LNCaP clone FGC (cell line): ENCODE results near the gene SLC45A2.

ENCODE experiments used
- DNase-seq: peaks from one replicate; pipeline ENCODE4 v3.0.0-alpha.2; 2011; ENCODE audit warnings: low read depth
- H3K4me3 ChIP-seq: 2 replicates; pipeline ENCODE4 v1.5.1; 2011; ENCODE audit warnings: mild to moderate bottlenecking, low read depth, low read length, control low read depth
- TF ChIP-seq, protein P1 (sequence below): IDR thresholded peaks from 2 replicates; pipeline ENCODE4 v1.5.1; 2012; ENCODE audit warnings: mild to moderate bottlenecking; ENCODE audit not compliant: control insufficient read depth, insufficient read depth; ENCODE audit errors: extremely low read depth

The SLC45A2 gene

GRCh38 chr5:33944543-33945132, 39.9 kb downstream of the SLC45A2 start:
- TF ChIP-seq, protein P1, sequence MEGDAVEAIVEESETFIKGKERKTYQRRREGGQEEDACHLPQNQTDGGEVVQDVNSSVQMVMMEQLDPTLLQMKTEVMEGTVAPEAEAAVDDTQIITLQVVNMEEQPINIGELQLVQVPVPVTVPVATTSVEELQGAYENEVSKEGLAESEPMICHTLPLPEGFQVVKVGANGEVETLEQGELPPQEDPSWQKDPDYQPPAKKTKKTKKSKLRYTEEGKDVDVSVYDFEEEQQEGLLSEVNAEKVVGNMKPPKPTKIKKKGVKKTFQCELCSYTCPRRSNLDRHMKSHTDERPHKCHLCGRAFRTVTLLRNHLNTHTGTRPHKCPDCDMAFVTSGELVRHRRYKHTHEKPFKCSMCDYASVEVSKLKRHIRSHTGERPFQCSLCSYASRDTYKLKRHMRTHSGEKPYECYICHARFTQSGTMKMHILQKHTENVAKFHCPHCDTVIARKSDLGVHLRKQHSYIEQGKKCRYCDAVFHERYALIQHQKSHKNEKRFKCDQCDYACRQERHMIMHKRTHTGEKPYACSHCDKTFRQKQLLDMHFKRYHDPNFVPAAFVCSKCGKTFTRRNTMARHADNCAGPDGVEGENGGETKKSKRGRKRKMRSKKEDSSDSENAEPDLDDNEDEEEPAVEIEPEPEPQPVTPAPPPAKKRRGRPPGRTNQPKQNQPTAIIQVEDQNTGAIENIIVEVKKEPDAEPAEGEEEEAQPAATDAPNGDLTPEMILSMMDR: no peak
- no peak for DNase-seq
- H3K4me3 ChIP-seq: no peak overlapping the region

DNA sequence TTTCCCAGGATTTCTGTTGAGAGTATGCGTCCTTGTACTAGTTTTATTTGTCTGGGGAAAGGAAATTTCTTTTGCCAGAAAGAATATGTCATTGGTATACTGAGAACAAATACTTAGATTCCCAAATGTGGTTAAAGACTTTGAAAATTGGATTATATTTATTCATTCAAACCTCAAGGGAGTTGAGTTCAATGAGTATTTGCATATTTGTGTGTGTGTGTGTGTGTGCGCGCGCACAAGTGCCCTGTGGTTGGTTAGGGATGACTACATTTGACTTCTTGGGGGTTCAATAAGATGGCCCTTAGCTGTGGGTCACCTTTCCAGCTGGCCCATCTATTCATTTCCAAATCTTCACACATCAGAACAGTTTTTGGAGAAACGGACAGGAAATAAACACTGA, 43.4 kb downstream of the SLC45A2 start:
- TF ChIP-seq, protein P1: no peak
- no peak for DNase-seq

GRCh38 chr5:33939556-33940262, 44.8 kb downstream of the SLC45A2 start:
- DNase-seq: no peak
- H3K4me3 ChIP-seq: no peak overlapping the region
- TF ChIP-seq, protein P1: no peak

More for the DNA sequence above, 43.4 kb downstream of the SLC45A2 start:
- no peak overlapping the region for H3K4me3 ChIP-seq

GRCh38 chr5:33938881-33939280, 45.6 kb downstream of the SLC45A2 start:
- DNase-seq: no peak
- TF ChIP-seq, protein P1: no peak
- H3K4me3 ChIP-seq: no peak overlapping the region

GRCh38 chr5:33938507-33938796, 46.0 kb downstream of the SLC45A2 start:
- TF ChIP-seq, protein P1: no peak
- no peak for DNase-seq
- H3K4me3 ChIP-seq: no peak overlapping the region

GRCh38 chr5:33937707-33938506, 46.6 kb downstream of the SLC45A2 start:
- no peak for DNase-seq
- H3K4me3 ChIP-seq: no peak overlapping the region
- TF ChIP-seq, protein P1: no peak
